H1 (cell line): Measurements from ENCODE around the gene TFR2. TPM values are rescaled to one million over a fixed set of nuclear protein-coding genes. Genes with fewer than 3 reads are reported as not detected.
A peak's percentile ranks its signal among the peaks of the same experiment; 100 is the strongest.

Source experiments
- CTCF ChIA-PET: fragments of 300-600 bp; sonication (Branson Sonifier 250); formaldehyde crosslinking; loops from one replicate; lab custom pipeline; 2021; ENCODE audit not compliant: partially characterized antibody; lab: Charles Lee
- POLR2A ChIA-PET: fragments of 300-600 bp; sonication (Branson Sonifier 250); formaldehyde crosslinking; loops from one replicate; lab custom pipeline; 2021; ENCODE audit warnings: inconsistent platforms; ENCODE audit not compliant: partially characterized antibody; lab: Charles Lee
- DNase-seq, 2 experiments: peaks; one replicate each; pipeline versions ENCODE4 v3.0.0 to v3.0.0-alpha.2; 2010 to 2022; ENCODE audit warnings: low spot score in 2 of 2, low read depth in 1 of 2, mixed read lengths in 1 of 2
- FAIRE-seq: peaks from 2 replicates; lab custom pipeline; 2011; peaks lifted over from hg19 to GRCh38; lab: Jason Lieb, UNC
- H2AFZ ChIP-seq: 2 replicates; pipeline ENCODE4 v1.8.1; 2012; ENCODE audit warnings: low read length, inconsistent platforms
- H2AK5ac ChIP-seq: 2 replicates; pipeline ENCODE4 v1.6.1; 2013; ENCODE audit warnings: low read depth, low read length
- H2BK120ac ChIP-seq: replicated peaks from 2 replicates; pipeline ENCODE3; 2013; ENCODE audit warnings: low read depth, low read length, inconsistent platforms
- H2BK12ac ChIP-seq: 2 replicates; pipeline ENCODE4 v1.6.1; 2013; ENCODE audit warnings: low read depth, low read length
- H2BK15ac ChIP-seq: 2 replicates; pipeline ENCODE4 v1.6.1; 2013; ENCODE audit warnings: low read length
- H2BK20ac ChIP-seq: 2 replicates; pipeline ENCODE4 v1.6.1; 2013; ENCODE audit warnings: low read length
- H2BK5ac ChIP-seq: 2 replicates; pipeline ENCODE4 v1.6.1; 2013; ENCODE audit warnings: low read depth, low read length
- H3K14ac ChIP-seq: 2 replicates; pipeline ENCODE4 v1.6.1; 2013; ENCODE audit warnings: inconsistent platforms; ENCODE audit not compliant: insufficient read length
- H3K18ac ChIP-seq: 2 replicates; pipeline ENCODE4 v1.6.1; 2013; ENCODE audit warnings: low read length; ENCODE audit errors: extremely low read depth
- H3K23ac ChIP-seq: 2 replicates; pipeline ENCODE4 v1.6.1; 2013; ENCODE audit warnings: inconsistent platforms; ENCODE audit not compliant: insufficient read length
- H3K23me2 ChIP-seq: 2 replicates; pipeline ENCODE4 v1.6.1; 2013; ENCODE audit warnings: low read depth, low read length
- H3K27ac ChIP-seq: 2 replicates; pipeline ENCODE4 v1.6.1; 2011; ENCODE audit warnings: low read depth, low read length, inconsistent platforms
- H3K27me3 ChIP-seq, 4 experiments: replicated peaks in 1 of 4; 1 replicate in 1 of 4; 2 replicates in 3 of 4; pipeline versions ENCODE4 v1.6.1 to v1.8.1; 2011 to 2013; ENCODE audit warnings: low read length in 3 of 4, mild to moderate bottlenecking in 3 of 4, inconsistent platforms in 2 of 4, mixed read lengths in 2 of 4, moderate library complexity in 1 of 4; ENCODE audit not compliant: control insufficient read depth in 3 of 4, insufficient read depth in 3 of 4; ENCODE audit errors: extremely low read depth in 1 of 4
- H3K36me3 ChIP-seq, 4 experiments: 2 replicates each; pipeline versions ENCODE4 v1.6.1 to v1.8.1; 2011 to 2013; ENCODE audit warnings: mild to moderate bottlenecking in 4 of 4, low read length in 3 of 4, moderate library complexity in 2 of 4, control low read depth in 1 of 4, inconsistent platforms in 1 of 4; ENCODE audit not compliant: insufficient read depth in 4 of 4, control insufficient read depth in 2 of 4
- H3K4ac ChIP-seq: replicated peaks from 2 replicates; pipeline ENCODE3; 2013; ENCODE audit warnings: low read length, low read depth, mixed read lengths, inconsistent platforms; ENCODE audit not compliant: insufficient read length
- H3K4me1 ChIP-seq, 4 experiments: replicated peaks in 1 of 4; 1 replicate in 1 of 4; 2 replicates in 3 of 4; pipeline versions ENCODE4 v1.6.1 to v1.8.1; 2011 to 2013; ENCODE audit warnings: low read length in 3 of 4, inconsistent platforms in 2 of 4, mixed read lengths in 1 of 4; ENCODE audit not compliant: insufficient read depth in 4 of 4, control insufficient read depth in 3 of 4
- H3K4me2 ChIP-seq, 2 experiments: 2 replicates each; pipeline versions ENCODE4 v1.6.1 to v1.8.1; 2011 to 2013; ENCODE audit warnings: low read depth in 2 of 2, low read length in 2 of 2, control low read depth in 1 of 2, inconsistent platforms in 1 of 2, mild to moderate bottlenecking in 1 of 2; ENCODE audit not compliant: insufficient read depth in 1 of 2
- H3K4me3 ChIP-seq, 4 experiments: fragments of 200-600, 300-600 bp in 1 of 4; sonication (generic), shearing (Covaris generic), sonication (Bioruptor Twin) in 1 of 4; 2 replicates each; pipeline versions ENCODE4 v1.5.1 to v1.8.1; 2011 to 2016; ENCODE audit warnings: low read length in 4 of 4, low read depth in 3 of 4, control low read depth in 2 of 4, inconsistent platforms in 2 of 4, mild to moderate bottlenecking in 2 of 4, mixed read lengths in 1 of 4, moderate library complexity in 1 of 4; ENCODE audit not compliant: insufficient read depth in 2 of 4; ENCODE audit errors: extremely low read depth in 1 of 4
- H3K56ac ChIP-seq: replicated peaks from 2 replicates; pipeline ENCODE3; 2013; ENCODE audit warnings: low read depth, mild to moderate bottlenecking, mixed read lengths, low read length, inconsistent platforms; ENCODE audit not compliant: insufficient read length
- H3K79me1 ChIP-seq: 2 replicates; pipeline ENCODE4 v1.6.1; 2013; ENCODE audit warnings: low read depth, low read length, control low read depth
- H3K79me2 ChIP-seq, 2 experiments: 2 replicates each; pipeline versions ENCODE4 v1.6.1 to v1.8.1; 2012 to 2013; ENCODE audit warnings: low read length in 2 of 2, mild to moderate bottlenecking in 2 of 2, inconsistent platforms in 1 of 2; ENCODE audit not compliant: insufficient read depth in 2 of 2, control insufficient read depth in 1 of 2
- H3K9ac ChIP-seq, 4 experiments: replicated peaks in 1 of 4; 1 replicate in 1 of 4; 2 replicates in 3 of 4; pipeline versions ENCODE4 v1.6.1 to v1.8.1; 2011 to 2013; ENCODE audit warnings: low read depth in 3 of 4, low read length in 3 of 4, control low read depth in 2 of 4, mild to moderate bottlenecking in 2 of 4, moderate library complexity in 2 of 4, inconsistent platforms in 1 of 4; ENCODE audit errors: extremely low read depth in 1 of 4
- H3K9me3 ChIP-seq, 2 experiments: 2 replicates each; pipeline versions ENCODE4 v1.6.1 to v1.8.1; 2012 to 2013; ENCODE audit warnings: mild to moderate bottlenecking in 2 of 2, moderate library complexity in 2 of 2, control low read depth in 1 of 2, inconsistent platforms in 1 of 2, low read depth in 1 of 2, low read length in 1 of 2, mixed read lengths in 1 of 2; ENCODE audit not compliant: insufficient read depth in 2 of 2
- H4K20me1 ChIP-seq, 2 experiments: replicated peaks in 1 of 2; 2 replicates each; pipeline versions ENCODE3 to v1.8.1; 2011 to 2013; ENCODE audit warnings: inconsistent platforms in 2 of 2, low read length in 2 of 2, mild to moderate bottlenecking in 1 of 2; ENCODE audit not compliant: insufficient read depth in 2 of 2, control insufficient read depth in 1 of 2
- H4K5ac ChIP-seq: 2 replicates; pipeline ENCODE4 v1.6.1; 2013; ENCODE audit warnings: low read length, low read depth, mixed read lengths, inconsistent platforms; ENCODE audit not compliant: insufficient read length
- H4K8ac ChIP-seq: 2 replicates; pipeline ENCODE4 v1.8.0; 2013; ENCODE audit warnings: mild to moderate bottlenecking, moderate library complexity, low read length, inconsistent platforms; ENCODE audit not compliant: insufficient read depth; ENCODE audit errors: extremely low read depth
- H4K91ac ChIP-seq: replicated peaks from 2 replicates; pipeline ENCODE3; 2013; ENCODE audit warnings: low read length, mixed read lengths, inconsistent platforms; ENCODE audit not compliant: insufficient read length
- BCL11A ChIP-seq, 2 experiments: IDR thresholded peaks; one replicate each; pipeline ENCODE4 v1.6.1; 2011; ENCODE audit warnings: low read depth in 2 of 2, low read length in 2 of 2, mild to moderate bottlenecking in 2 of 2
- CBX5 ChIP-seq: fragments of 300-800, 300-1000 bp; sonication (generic); IDR thresholded peaks from 2 replicates; pipeline ENCODE4 v1.7.1; 2016; ENCODE audit warnings: antibody characterized with exemption, low read length, low read depth
- CHD1 ChIP-seq: IDR thresholded peaks from 2 replicates; pipeline ENCODE4 v1.6.1; 2012; ENCODE audit warnings: low read depth, low read length, improper control_type of control experiment
- GABPA ChIP-seq: IDR thresholded peaks from 2 replicates; pipeline ENCODE4 v1.6.1; 2011; ENCODE audit warnings: mild to moderate bottlenecking, low read length, moderate library complexity, borderline replicate concordance; ENCODE audit not compliant: insufficient read depth
- HDAC6 ChIP-seq: IDR thresholded peaks from one replicate; pipeline ENCODE4 v1.7.1; 2012; ENCODE audit warnings: low read depth, mild to moderate bottlenecking, inconsistent platforms, low read length, moderate library complexity
- JUN ChIP-seq: IDR thresholded peaks from 2 replicates; pipeline ENCODE4 v1.6.1; 2011; ENCODE audit warnings: low read depth, mild to moderate bottlenecking, improper control_type of control experiment, low read length
- NANOG ChIP-seq: IDR thresholded peaks from 2 replicates; pipeline ENCODE4 v1.6.1; 2011; ENCODE audit warnings: low read length, low read depth, mild to moderate bottlenecking, inconsistent platforms; ENCODE audit not compliant: insufficient read depth, poor library complexity, severe bottlenecking
- PHF8 ChIP-seq: fragments of 200-600 bp; sonication (generic); conservative IDR thresholded peaks from 2 replicates; pipeline ENCODE4 v1.7.1; 2012; ENCODE audit warnings: low read depth, mild to moderate bottlenecking, inconsistent platforms, low read length, moderate library complexity
- POLR2AphosphoS5 ChIP-seq: IDR thresholded peaks from 2 replicates; pipeline ENCODE4 v1.6.1; 2011; ENCODE audit warnings: low read depth, low read length
- SAP30 ChIP-seq: fragments of 300-600 bp; sonication (generic); IDR thresholded peaks from 2 replicates; pipeline ENCODE4 v1.7.1; 2012; ENCODE audit warnings: low read length, moderate library complexity, mild to moderate bottlenecking, inconsistent platforms; ENCODE audit not compliant: insufficient read depth, insufficient replicate concordance
- WGBS, 2 experiments: shearing (Covaris generic) in 1 of 2; methylation state at CpG; one replicate each; pipeline versions ENCODE4 v1.1.6 to v1.1.7; 2013 to 2015; ENCODE audit warnings: low lambda C conversion rate in 2 of 2, mixed read lengths in 2 of 2, inconsistent platforms in 1 of 2, low coverage in 1 of 2, missing lambda C conversion rate in 1 of 2; ENCODE audit not compliant: insufficient replicate concordance in 2 of 2, insufficient coverage in 1 of 2, insufficient read length in 1 of 2; ENCODE audit errors: extremely low coverage in 1 of 2, missing lambda C conversion rate in 1 of 2; 5-methylcytosine and 5-hydroxymethylcytosine counted together
- polyA plus RNA-seq, 7 experiments: library from polyadenylated mRNA; depleted of rRNA in 3 of 7; stranded (reverse) in 5 of 7; unstranded in 2 of 7; fragments of >200 nt in 5 of 7; fragments of 200-250 nt in 2 of 7; gene quantifications; 1 replicate in 5 of 7; 2 replicates in 1 of 7; 4 replicates in 1 of 7; pipeline versions ENCODE4 v1.2.1 to v1.2.3, GENCODE V29; 2011 to 2013; ENCODE audit warnings: missing spikeins in 2 of 7, mixed read lengths in 2 of 7
- total RNA-seq: library from RNA; stranded (reverse); fragmentation: NEBNext Ultra II Directional; extraction: Animal tissue kit (Norgen Biotek cat#: 25700); gene quantifications from 2 replicates; pipeline ENCODE4 v1.2.1, GENCODE V29; 2021
- TF ChIP-seq, protein P1 (sequence below): IDR thresholded peaks from 2 replicates; pipeline ENCODE4 v1.6.1; 2012; ENCODE audit warnings: inconsistent platforms

TFR2 gene
- total and polyA plus RNA-seq, 2 of the 8 experiments (the other 6 are each of a cell fraction or from before 2014, with no cell fraction given): 4.6 to 5.7 TPM

DNA sequence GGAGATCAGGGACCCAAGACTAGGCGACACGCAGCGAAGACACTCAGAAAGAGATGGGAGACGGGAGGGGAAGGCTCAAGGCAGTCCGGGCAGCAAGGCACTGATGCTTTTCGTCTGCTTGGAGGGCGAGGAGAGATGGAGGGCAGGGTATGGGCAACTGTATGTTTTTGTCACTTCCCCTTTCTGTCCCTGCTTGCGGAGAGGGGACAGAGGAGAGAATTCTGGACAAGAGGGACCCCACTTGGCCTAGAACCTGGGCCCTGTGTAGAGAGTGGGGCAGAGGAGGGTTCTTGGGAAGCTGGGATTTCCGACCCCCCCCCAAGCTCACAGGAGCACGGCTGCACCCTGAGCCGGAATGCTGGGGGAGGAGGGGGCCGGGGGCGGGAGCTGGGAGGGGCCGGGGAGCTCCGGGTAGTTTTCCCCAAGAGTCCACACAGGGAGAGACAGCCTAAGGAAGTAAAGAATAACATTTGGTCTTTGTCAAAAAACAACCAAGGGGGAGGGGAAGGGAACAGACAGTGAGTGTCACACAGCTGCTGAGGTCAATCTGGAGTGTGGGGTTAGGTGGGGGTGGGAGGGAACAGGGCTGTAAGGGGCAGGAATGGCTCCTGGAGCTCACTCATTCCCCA lies 57.2 kb downstream of the TFR2 start:
- H3K4me3 ChIP-seq: peak overlapping the region; percentile 24 to 80 (median 80); a peak in 5 of 8 replicates
- no peak overlapping the region; the same call in 1 of the 2 replicates for H2BK15ac ChIP-seq
- no peak overlapping the region for H3K56ac ChIP-seq
- H4K20me1 ChIP-seq: peaks cover 2 to 14% of the 10 kb centered on the region in 2 experiments
- no peak overlapping the region for H3K23ac ChIP-seq
- ChIA-PET CTCF (interaction anchor here (0.6 to 11.4 kb wide), 24 partner anchors 7 to 1820 kb away, joined by 3 to 171 read pairs (median 4); partner anchors contain the start of genes POP7, SAP25 and ZCWPW1), POLR2A (interaction anchor here (1.0 to 10.0 kb wide), 19 partner anchors 8 to 155 kb away, joined by 3 to 172 read pairs (median 5); partner anchors contain the start of genes MEPCE, MOSPD3, PCOLCE and POP7)
- peaks cover 5% of the 10 kb centered on the region for H3K79me1 ChIP-seq
- H3K4me2 ChIP-seq: peak overlapping the region; percentile 75 to 92
- no peak overlapping the region for H2BK20ac ChIP-seq
- peaks cover 0 to 2% (median 0%) of the 10 kb centered on the region in 4 experiments; a peak in 1 of 7 replicates for H3K27me3 ChIP-seq
- H3K79me2 ChIP-seq: peaks cover 0 to 11% of the 10 kb centered on the region in 2 experiments; a peak in 1 of 4 replicates
- H2BK5ac ChIP-seq: peak overlapping the region; percentile 76; the same call in 1 of the 2 replicates
- H3K27ac ChIP-seq: peak overlapping the region; percentile 86
- no peak overlapping the region for H3K14ac ChIP-seq
- H3K18ac ChIP-seq: peak overlapping the region; percentile 76
- peak overlapping the region in 2 of 4 experiments; percentile 31 to 52; a peak in 2 of 7 replicates for H3K9ac ChIP-seq
- no peak overlapping the region for H4K8ac ChIP-seq
- DNase-seq (no peak), FAIRE-seq (no peak)
- peaks cover 0 to 24% (median 13%) of the 10 kb centered on the region in 4 experiments; a peak in 6 of 7 replicates for H3K4me1 ChIP-seq
- no peak overlapping the region for H2AFZ ChIP-seq
- H2AK5ac ChIP-seq: 0 out of 2 replicates have a peak overlapping the region, but pooled peaks have one; percentile 56
- peaks cover 12 to 22% (median 18%) of the 10 kb centered on the region in 4 experiments for H3K36me3 ChIP-seq
- H4K5ac ChIP-seq: no peak overlapping the region
- 76% methylated on average over 8 of the region's 15 CpGs; no CpG with 5 or more reads in 1 of the 2 experiments for WGBS, 2 experiments
- H3K9me3 ChIP-seq: no peaks in the 10 kb centered on the region
- H2BK12ac ChIP-seq: peak overlapping the region; percentile 30
- peaks cover 17% of the 10 kb centered on the region for H3K23me2 ChIP-seq
- no peak overlapping the region for H3K4ac ChIP-seq
- H4K91ac ChIP-seq: peak overlapping the region; percentile 12
- no peak overlapping the region for H2BK120ac ChIP-seq
- no peak for TF ChIP-seq CBX5
- TF ChIP-seq GABPA: no peak
- TF ChIP-seq PHF8: no peak
- TF ChIP-seq NANOG: no peak
- TF ChIP-seq BCL11A (IDR thresholded peaks at IDR 0.05; ENCODE audit: low read depth in 2 of 2, low read length in 2 of 2): no peak
- TF ChIP-seq HDAC6: no peak
- no peak for TF ChIP-seq CHD1
- TF ChIP-seq POLR2AphosphoS5: no peak
- TF ChIP-seq, protein P1, sequence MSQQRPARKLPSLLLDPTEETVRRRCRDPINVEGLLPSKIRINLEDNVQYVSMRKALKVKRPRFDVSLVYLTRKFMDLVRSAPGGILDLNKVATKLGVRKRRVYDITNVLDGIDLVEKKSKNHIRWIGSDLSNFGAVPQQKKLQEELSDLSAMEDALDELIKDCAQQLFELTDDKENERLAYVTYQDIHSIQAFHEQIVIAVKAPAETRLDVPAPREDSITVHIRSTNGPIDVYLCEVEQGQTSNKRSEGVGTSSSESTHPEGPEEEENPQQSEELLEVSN: no peak
- TF ChIP-seq SAP30: no peak
- TF ChIP-seq JUN: no peak
